Measurements from ENCODE around the gene MAGI1. TPM values are rescaled to one million over a fixed set of nuclear protein-coding genes. Genes with fewer than 3 reads are reported as not detected.
"Not testable (repeated sequence)": the region's sequence is repeated elsewhere in the genome, so short reads cannot be mapped to it uniquely, and the experiment has no call there.

MAGI1 gene
- total RNA-seq, 1 donor from 2014 or later: 13.7 TPM

- no peak for ATAC-seq
Measured at GRCh38 chr3:65581313-65581712, 457.4 kb downstream of the MAGI1 start.

- no peak for ATAC-seq
Measured at GRCh38 chr3:65578861-65579260, 459.9 kb downstream of the MAGI1 start.

GRCh38 chr3:65577843-65578430 lies 460.8 kb downstream of the MAGI1 start:
- ATAC-seq: no peak

- ATAC-seq: no peak
Measured at GRCh38 chr3:65576966-65577365, 461.8 kb downstream of the MAGI1 start.

- no peak for ATAC-seq
Measured at GRCh38 chr3:65576228-65576627, 462.5 kb downstream of the MAGI1 start.

- ATAC-seq: peak; percentile 90
Measured at GRCh38 chr3:65575376-65575840, 463.3 kb downstream of the MAGI1 start.

GRCh38 chr3:65573548-65574116 lies 465.1 kb downstream of the MAGI1 start:
- peak; percentile 56 for ATAC-seq

GRCh38 chr3:65572175-65572777 lies 466.4 kb downstream of the MAGI1 start:
- no peak for ATAC-seq

- ATAC-seq: no peak
Measured at GRCh38 chr3:65569845-65570405, 468.8 kb downstream of the MAGI1 start.

GRCh38 chr3:65569129-65569528 lies 469.6 kb downstream of the MAGI1 start:
- no peak for ATAC-seq

- ATAC-seq: no peak
Measured at GRCh38 chr3:65568497-65568896, 470.2 kb downstream of the MAGI1 start.

- ATAC-seq: not testable (repeated sequence)
Measured at GRCh38 chr3:65565744-65566143, 473.0 kb downstream of the MAGI1 start.

- no peak for ATAC-seq
Measured at GRCh38 chr3:65564483-65564882, 474.2 kb downstream of the MAGI1 start.

- no peak for ATAC-seq
Measured at GRCh38 chr3:65563861-65564260, 474.9 kb downstream of the MAGI1 start.

- ATAC-seq: no peak
Measured at GRCh38 chr3:65562447-65562846, 476.3 kb downstream of the MAGI1 start.

GRCh38 chr3:65561617-65562016 lies 477.1 kb downstream of the MAGI1 start:
- ATAC-seq: no peak

- no peak for ATAC-seq
Measured at GRCh38 chr3:65560901-65561300, 477.8 kb downstream of the MAGI1 start.

GRCh38 chr3:65560133-65560532 lies 478.6 kb downstream of the MAGI1 start:
- ATAC-seq: no peak

GRCh38 chr3:65559643-65560042 lies 479.1 kb downstream of the MAGI1 start:
- no peak for ATAC-seq

- no peak for ATAC-seq
Measured at GRCh38 chr3:65558826-65559225, 479.9 kb downstream of the MAGI1 start.

GRCh38 chr3:65557899-65558564 lies 480.7 kb downstream of the MAGI1 start:
- no peak for ATAC-seq

- peak; percentile 57 for ATAC-seq
Measured at GRCh38 chr3:65556934-65557577, 481.7 kb downstream of the MAGI1 start.

GRCh38 chr3:65552434-65552833 lies 486.3 kb downstream of the MAGI1 start:
- ATAC-seq: no peak
